HG03354 (cell line): ENCODE measurements around the gene KRT7.
"Not testable (repeated sequence)": the region's sequence is repeated elsewhere in the genome, so short reads cannot be mapped to it uniquely, and the experiment has no call there.

Experiments
- ATAC-seq: cut with Tn5 transposase; IDR thresholded peaks from one replicate; pipeline ENCODE4 v1.9.1; 2021; ENCODE audit warnings: mild to moderate bottlenecking; ENCODE audit not compliant: unreplicated experiment, poor library complexity, severe bottlenecking

The KRT7 gene

GRCh38 chr12:52251367-52252051 lies 18.5 kb downstream of the KRT7 start:
- ATAC-seq: no peak

- ATAC-seq: not testable (repeated sequence)
Measured at GRCh38 chr12:52252175-52252615, 19.2 kb downstream of the KRT7 start.

DNA sequence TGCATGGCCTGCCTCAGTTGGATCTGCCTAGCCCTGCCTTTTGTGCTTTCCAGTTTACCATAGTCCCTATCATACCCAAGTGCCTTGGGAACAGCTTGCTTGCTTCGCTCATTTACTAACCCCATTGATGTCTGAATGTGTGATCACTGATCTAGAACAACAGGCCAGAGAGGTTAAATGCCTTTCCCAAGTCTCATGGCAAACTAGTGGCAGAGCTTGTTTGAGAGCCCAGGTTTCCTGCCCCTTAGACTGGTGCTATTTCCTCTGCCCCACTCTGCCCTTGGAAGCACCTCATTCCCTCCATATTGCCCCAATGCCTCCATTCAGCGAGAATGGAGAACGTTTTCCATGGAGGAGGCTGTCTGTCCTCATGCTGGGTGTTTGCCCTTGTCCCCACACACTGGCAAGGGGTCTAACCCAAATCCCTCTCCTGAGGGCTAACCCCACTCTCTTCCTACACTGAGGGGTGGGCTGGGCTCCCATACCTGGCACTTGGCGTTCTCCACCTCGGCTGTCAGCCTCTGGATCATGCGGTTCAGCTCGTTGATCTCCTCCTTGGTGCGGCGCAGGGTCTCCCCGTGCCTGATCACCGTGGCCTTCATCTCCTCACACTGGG lies 19.8 kb downstream of the KRT7 start:
- ATAC-seq: no peak

DNA sequence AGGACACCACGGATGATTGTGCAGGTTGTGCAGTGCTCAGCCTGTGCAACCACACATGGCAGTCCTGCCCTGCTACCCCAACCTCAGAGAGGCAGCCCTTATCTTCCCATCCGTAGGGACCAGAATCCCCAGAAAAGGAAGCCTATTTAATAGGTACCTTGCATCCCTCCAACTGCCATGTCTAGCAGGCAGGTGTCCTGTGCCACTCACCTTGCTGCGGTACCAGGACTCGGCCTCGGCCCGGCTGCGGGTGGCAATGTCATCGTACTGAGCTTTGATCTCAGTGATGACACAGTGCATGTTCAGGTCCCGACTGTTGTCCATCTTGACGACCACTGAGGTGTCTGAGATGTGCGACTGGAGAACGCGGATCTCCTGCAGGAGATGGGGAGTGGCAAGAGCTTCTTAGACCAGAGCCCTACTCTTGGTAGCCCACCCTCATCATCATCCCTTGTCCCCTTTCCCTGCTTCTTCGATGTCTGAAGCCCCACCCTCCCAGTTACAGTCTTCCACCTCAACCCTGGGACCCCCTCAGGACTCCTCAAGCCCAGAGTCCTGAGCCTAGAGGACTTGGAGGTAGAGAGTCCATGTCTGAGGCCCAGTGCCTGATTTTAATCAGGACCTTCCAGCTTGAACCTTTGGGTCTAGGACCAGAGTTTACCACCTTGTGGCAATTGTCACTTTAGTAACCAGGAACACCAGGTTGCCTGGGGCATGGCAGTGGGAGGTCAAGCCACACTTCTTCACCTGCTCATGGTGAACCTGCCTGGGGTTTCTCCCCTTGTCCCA lies 20.5 kb downstream of the KRT7 start:
- ATAC-seq: no peak

DNA sequence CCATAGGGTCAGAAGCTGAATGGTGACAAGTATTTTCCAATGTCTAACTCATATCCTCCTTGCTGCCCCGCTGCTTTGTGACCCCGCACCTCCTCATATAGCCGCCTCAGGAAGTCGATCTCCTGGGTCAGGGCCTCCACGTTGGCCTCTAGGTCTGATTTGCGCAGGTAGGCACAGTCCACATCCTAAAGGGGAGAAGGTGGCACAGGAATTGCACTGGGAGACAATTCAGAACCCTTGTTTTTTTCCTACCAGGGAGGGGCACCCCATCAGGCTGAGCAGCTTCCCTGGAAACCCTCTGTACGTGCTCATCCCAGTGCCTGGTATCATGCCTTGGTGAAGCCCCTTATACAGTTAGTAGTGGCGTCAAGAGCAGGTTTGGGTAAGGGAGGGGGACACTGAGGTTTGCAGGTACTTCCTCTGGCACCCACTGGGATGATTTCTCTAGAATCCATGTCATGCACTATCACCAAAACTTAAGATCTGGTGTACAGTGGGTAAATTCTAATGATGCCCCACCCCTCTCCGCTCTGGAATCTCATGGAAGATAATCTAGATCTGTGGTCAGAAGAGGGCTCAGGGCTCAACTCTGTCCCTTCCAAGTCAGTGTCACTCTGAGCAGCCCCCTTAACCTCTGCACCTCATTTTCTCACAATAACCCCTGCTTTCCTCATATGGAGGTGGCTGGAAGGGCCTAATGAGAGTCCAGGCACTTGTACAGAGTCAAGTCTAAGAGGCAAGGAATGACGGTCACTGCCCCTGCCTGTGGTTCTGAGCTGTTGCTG lies 21.3 kb downstream of the KRT7 start:
- no peak for ATAC-seq

DNA sequence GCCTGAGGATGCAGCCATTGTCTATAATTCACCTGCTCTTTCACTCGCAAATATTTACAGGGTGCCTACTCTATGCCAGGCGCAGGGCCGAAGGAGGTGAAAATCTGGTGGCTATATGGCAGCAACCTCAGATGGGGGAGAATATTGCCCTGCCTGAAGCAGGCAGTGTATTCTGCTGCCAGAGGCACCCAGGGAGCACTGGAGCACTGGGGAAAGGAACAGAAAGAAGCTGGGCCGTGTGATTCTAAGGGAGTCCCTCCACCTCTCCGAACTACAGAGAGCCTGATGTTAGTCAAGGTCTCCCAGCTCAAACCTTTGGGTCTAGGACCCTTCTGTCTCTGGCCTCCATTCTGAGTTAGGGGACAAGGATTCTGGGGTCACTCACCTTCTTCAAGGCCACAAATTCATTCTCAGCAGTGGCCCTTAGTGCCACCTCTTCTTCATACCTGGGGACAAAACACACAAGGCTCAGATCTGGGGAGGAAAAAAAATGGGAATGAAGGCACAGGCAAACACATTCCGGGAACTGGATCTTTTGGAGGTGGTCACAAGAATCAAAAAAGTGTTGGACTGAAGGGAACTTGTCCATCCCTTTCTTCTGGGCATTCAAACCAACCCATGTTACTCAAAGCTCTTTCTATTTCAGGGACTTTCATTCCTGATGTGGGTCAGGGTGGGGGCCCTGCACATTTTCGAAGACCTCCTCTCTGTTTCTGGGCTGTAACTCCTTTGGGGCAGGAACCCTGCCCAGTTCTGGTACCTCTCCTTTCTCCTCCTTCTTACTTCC lies 22.1 kb downstream of the KRT7 start:
- no peak for ATAC-seq

DNA sequence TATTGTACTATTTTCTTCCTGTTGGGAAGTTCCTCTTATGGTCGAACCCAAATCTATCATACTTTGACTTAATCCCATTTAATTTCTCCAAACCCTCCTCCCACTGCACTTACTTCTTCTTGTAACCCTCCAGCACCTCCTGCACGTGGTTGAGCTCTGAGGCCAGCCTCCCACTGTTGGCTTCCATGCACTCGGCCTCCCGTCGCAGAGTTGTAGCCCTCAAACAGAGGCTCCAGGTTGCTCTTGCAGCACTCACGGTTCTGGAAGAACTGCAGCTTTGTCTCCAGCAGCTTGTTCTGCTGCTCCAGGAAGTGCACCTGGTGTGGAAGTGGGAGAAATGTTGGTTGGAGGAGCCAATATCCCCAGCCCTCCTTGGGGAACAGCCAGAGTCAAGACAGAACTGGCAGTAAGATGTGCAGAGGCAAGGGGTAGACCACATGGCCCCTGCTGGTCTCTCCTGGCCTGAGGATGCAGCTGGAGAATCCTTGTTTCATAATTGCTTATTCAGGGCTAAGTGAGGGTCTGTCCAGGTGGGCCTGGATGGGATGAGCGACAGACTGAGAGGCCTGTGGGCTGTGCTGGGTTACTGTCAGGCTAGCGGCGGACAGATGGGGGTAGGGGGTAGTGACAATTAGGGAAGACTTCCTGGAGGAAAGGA lies 23.0 kb downstream of the KRT7 start:
- ATAC-seq: no peak

DNA sequence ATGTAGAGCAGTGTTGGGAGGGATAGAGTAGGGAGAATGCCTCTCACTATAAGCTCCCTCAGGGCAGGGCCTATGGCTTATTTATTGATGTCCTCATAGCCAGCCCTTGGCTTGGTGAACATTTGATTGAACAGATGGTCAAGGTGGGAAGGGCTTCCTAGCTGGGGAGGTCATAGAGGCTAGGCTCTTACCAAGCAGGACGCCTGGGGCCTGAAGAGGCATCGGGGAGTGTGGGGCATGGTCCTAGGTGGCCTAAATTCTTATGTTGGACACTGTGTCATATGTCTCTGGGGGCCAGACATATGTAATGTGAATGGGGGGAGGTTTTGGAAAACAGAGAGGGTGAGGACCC lies 23.5 kb downstream of the KRT7 start:
- ATAC-seq: no peak

- ATAC-seq: no peak
Measured at GRCh38 chr12:52257074-52257551, 24.1 kb downstream of the KRT7 start.

DNA sequence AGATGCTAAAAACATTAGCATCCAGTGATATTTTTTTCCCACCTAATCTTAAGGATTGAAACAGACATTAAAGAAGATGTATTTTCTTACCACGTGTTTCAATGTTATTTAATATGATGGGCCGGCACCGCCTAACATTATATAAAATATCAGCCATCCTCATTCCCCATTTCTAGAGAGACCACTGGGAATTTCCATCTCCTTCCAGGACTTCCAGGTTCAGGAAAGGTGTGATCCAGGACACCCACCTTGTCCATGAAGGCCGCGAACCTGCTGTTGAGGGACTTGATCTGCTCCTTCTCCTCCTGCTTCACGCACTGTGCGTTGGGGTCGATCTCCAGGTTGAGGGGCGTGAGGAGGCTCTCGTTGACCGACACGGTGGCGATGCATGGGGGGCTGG lies 24.9 kb downstream of the KRT7 start:
- ATAC-seq: not testable (repeated sequence)

- ATAC-seq: no peak
Measured at GRCh38 chr12:52258335-52258901, 25.4 kb downstream of the KRT7 start.

DNA sequence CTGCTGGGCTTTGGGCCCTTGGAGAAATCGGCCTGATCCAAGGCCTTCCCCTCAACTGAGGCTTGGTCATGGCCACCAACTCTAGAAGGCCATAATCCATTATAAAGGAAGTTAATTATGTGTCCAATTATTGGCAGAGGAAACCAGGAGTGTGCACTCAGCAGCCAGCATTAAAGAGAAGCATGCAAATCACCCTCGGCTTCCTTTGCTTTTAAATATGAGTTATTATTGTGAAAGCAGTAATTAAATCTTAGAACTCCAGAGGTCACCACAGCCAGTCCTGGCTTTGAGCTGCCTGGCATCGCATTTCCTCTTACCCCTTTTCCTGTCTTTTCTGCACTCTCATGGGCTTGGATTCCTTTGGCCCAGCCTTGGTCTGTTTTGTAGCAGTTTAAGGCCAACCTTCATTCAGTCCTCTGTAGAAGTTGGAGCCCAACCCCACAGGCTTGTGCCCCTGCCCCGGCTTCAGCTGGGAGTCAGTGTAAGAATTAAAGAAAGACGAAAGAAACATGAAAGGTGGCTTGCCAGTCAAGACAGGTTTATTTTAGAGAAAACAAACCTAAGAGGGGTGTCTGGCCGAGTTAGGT lies 26.7 kb downstream of the KRT7 start:
- ATAC-seq: no peak

DNA sequence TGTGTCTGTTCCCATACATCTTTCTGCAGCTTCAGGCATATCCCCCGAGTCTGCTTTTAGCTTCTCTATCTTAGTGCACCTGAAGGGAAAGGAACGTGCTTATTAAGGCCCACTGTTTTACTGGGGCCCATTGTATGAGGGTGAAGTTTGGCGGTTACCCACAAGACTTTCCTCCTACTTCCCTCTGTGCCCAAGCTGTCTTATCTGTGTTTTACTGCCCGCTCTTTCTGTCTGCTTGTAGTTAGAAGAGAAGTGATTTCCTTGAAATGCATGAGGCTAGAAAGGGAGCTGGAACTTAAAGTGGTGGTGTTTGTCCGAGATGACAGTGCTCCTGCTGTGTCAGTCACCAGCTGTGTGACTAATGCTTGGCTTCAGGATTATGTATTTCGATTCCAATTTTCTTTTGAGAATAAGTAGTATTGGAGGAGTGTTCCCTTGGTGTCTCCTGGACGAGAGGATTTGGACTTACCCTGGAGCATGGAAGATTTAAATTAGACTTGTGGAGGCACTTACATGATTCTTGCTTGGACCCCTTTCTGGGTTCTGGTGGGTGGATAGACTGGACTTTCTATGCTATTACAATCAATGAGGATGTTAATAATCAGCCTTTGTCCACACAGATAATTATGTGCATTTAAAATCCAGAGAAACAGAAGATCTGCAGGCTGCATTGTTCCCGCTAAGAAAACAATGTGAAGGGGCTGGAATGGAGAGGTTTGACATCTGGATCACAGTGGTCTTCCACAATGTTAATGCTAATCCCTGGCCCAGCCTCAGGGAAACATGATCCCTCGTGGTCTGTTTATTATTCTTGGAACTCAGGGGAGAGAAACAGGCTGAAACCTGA lies 27.5 kb downstream of the KRT7 start:
- ATAC-seq: no peak

DNA sequence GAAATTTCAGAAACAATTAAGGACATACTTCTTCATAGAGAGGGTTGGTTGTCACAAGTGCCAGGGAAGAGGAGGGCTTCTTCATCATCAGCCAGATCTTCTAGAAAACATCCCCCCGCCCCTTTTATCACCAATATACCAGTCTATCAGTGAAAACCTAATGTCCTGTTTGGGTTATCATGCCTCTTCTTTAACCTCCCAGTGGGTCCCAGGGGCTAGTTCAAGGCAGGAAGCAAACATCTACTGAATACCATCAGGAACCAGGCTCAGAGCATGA lies 28.1 kb downstream of the KRT7 start:
- ATAC-seq: no peak

GRCh38 chr12:52262286-52262685 lies 29.2 kb downstream of the KRT7 start:
- ATAC-seq: no peak

DNA sequence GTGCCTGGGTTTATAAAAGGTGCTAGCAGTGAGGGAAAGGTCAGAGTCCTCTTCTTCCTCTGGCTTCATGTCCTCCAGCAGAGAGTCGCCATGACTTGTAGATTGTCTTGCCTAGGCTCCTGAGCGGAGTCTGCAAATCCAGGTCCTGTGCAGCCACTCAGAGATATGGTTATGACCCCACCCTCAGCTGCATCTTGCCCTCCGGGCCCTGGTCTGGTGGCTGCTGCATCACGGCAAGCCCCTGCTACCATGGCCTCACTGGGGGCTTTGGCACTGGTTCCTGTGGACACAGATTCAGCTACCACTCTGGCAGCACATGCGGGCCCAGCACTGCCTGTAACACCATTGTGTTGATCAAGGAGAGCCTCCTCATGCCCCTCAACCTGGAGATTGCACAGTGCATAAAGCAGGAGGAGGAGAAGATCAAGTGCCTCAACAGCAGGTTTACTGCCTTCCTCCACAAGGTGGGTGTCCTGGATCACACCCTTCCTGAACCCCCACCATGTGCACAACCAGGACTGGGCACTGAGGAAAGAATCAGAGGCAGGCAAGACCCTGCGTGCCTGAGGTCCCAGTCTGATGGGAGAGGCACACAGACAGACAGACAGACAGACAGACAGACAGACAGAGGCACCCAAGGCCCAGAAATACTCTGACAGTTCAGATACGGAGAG lies 30.9 kb downstream of the KRT7 start:
- no peak for ATAC-seq

GRCh38 chr12:52264435-52264825 lies 31.4 kb downstream of the KRT7 start:
- ATAC-seq: no peak
